Upper lobe of right lung (tissue), 1 donor: Measurements from ENCODE around the gene PCGF3. TPM values are rescaled to one million over a fixed set of nuclear protein-coding genes. Genes with fewer than 3 reads are reported as not detected.

Experiments used
- ATAC-seq: fragments of 200-7000 bp; cut with Tn5 transposase; one replicate; pipeline ENCODE4 v1.9.1; 2020; ENCODE audit warnings: mild to moderate bottlenecking, moderate library complexity
- DNase-seq: peaks from one replicate; pipeline ENCODE4 v3.0.0-alpha.2; 2020
- H3K27ac ChIP-seq: fragments of 200-600 bp; one replicate; pipeline ENCODE4 v1.8.0; 2022
- H3K27me3 ChIP-seq: fragments of 200-600 bp; one replicate; pipeline ENCODE4 v1.8.0; 2022; ENCODE audit warnings: mild to moderate bottlenecking
- H3K36me3 ChIP-seq: fragments of 200-600 bp; one replicate; pipeline ENCODE4 v1.8.0; 2022
- H3K4me1 ChIP-seq: fragments of 200-600 bp; one replicate; pipeline ENCODE4 v1.8.0; 2022
- H3K4me3 ChIP-seq: fragments of 200-600 bp; one replicate; pipeline ENCODE4 v1.8.0; 2022; ENCODE audit warnings: mild to moderate bottlenecking
- H3K9me3 ChIP-seq: fragments of 200-600 bp; one replicate; pipeline ENCODE4 v1.8.0; 2022
- CTCF ChIP-seq: fragments of 200-600 bp; IDR thresholded peaks from one replicate; pipeline ENCODE4 v1.8.0; 2022; ENCODE audit warnings: antibody characterized with exemption
- intact Hi-C: fragments of 100-400 bp; cut with DNase I; formaldehyde crosslinking; loops from one replicate; pipeline ENCODE4 v1.11.0; 2022
- total RNA-seq: library from RNA; stranded (reverse); fragmentation: NEBNext Ultra II Directional; extraction: Animal tissue kit (Norgen Biotek cat#: 25700); gene quantifications from one replicate; pipeline ENCODE4 v1.2.1, GENCODE V29; 2021
- donor health status: DM: no; HTN: yes; CAD: no; lungs with severe emphysema.

Gene PCGF3
- total RNA-seq, 1 donor from 2014 or later: 42.2 TPM

- ATAC-seq: peak; percentile 36
- Histone ChIP-seq H3K27me3 (no peaks in the 10 kb centered on the region), H3K36me3 (peaks cover 25% of the 10 kb centered on the region), H3K4me1 (peaks cover 18% of the 10 kb centered on the region), H3K4me3 (peak overlapping the region; percentile 79), H3K9me3 (no peaks in the 10 kb centered on the region), H3K27ac (peak overlapping the region; percentile 94)
- no peak for TF ChIP-seq CTCF
- peak; percentile 83 for DNase-seq
- intact Hi-C loops: no loop called here
These were observed 32.1 kb upstream of the PCGF3 start for GRCh38 chr4:673349-674091.

- H3K9me3 ChIP-seq: no peaks in the 10 kb centered on the region
- DNase-seq: peak; percentile 99
- peak; percentile 82 for TF ChIP-seq CTCF
- intact Hi-C loops: no loop called here
- peaks cover 18% of the 10 kb centered on the region for H3K4me1 ChIP-seq
- H3K27ac ChIP-seq: peak within 1 kb of the TSS; percentile 94
- peaks cover 25% of the 10 kb centered on the region for H3K36me3 ChIP-seq
- peak within 1 kb of the TSS; percentile 79 for H3K4me3 ChIP-seq
- peak; percentile 93 for ATAC-seq
- H3K27me3 ChIP-seq: no peaks in the 10 kb centered on the region
These were observed 31.2 kb upstream of the PCGF3 start, which contains the start of the genes ATP5ME and MYL5 for GRCh38 chr4:674172-675035. Gene ATP5ME, minus strand, starts transcription at chr4:674276. Its CDS starts 29 bp downstream, at chr4:674247. Gene MYL5, plus strand, starts transcription at chr4:674542. Its CDS starts 3,485 bp downstream, at chr4:678027.

GRCh38 chr4:675036-675882 is 30.4 kb upstream of the PCGF3 start:
- peaks cover 25% of the 10 kb centered on the region for H3K36me3 ChIP-seq
- H3K27me3 ChIP-seq: no peaks in the 10 kb centered on the region
- H3K9me3 ChIP-seq: no peaks in the 10 kb centered on the region
- DNase-seq (no peak), ATAC-seq (peak; percentile 6)
- no peak for TF ChIP-seq CTCF
- intact Hi-C loops: no loop called here
- peak overlapping the region; percentile 79 for H3K4me3 ChIP-seq
- H3K27ac ChIP-seq: peak overlapping the region; percentile 94
- peaks cover 19% of the 10 kb centered on the region for H3K4me1 ChIP-seq

GRCh38 chr4:675980-676870 is 29.4 kb upstream of the PCGF3 start:
- peaks cover 18% of the 10 kb centered on the region for H3K36me3 ChIP-seq
- intact Hi-C loops: no loop called here
- no peaks in the 10 kb centered on the region for H3K27me3 ChIP-seq
- peaks cover 29% of the 10 kb centered on the region for H3K4me1 ChIP-seq
- H3K27ac ChIP-seq: no peak overlapping the region
- no peak for TF ChIP-seq CTCF
- H3K9me3 ChIP-seq: no peaks in the 10 kb centered on the region
- DNase-seq: no peak
- H3K4me3 ChIP-seq: no peak overlapping the region
- ATAC-seq: no peak
